ENCODE results near the gene GTF3C5.

The GTF3C5 gene

GRCh38 chr9:133098104-133098754, 67.4 kb downstream of the GTF3C5 start:
- no peak for FAIRE-seq

DNA sequence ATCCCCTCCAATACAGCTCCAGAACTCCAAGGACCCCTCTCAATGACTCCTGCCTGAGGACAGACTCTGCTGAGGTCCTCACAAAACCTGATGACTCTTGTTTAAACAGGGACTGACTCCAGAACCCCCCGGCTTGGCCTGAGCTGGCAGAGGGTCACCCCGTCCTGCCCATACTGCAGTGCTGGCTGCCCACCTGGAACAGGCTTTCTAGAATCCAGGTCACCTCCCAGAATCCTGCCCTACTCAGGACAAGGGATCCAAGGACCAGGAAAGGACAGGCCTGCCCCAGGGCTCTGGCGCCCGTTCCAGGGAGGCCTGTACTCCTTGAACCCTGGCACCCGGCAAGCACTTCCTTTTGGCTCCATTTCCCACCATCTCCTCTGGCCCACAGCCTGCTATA, 68.1 kb downstream of the GTF3C5 start:
- no peak for FAIRE-seq

DNA sequence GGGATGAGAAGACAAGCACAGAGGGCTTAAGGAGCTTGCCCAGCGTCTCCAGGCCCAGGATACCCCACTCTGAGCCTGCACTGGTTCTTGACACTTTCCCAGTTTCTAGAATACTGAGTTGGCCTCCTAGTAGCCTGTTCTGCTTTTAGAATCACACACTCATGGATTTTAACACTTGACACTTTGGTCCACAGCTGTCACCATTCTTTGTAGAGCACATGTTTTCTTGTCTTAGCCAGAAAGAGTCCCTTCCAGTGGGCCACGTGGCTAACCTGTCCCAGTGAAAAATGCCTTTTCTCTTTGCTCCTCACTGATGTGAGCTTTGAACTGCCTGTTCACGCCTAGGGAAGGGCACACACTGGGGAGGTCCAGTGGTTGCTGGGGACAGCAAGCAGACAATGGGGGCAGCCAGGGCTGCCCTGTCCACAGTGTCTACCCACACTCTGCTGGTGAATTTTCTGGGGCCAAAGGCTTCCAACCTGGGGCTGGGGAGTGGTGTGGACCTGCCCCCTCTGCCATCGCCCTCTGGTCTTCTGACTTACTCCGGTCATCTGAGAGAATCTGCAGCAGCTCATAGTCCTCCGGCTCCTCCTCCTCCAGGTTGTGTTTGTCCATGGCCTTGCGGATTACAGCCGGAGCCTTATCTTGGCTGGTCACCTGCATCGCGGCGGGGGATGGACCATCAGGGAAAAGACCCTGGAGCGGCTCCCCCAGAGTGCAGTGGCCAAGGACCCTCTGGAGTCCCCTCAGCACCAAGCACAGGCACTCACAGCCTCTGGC, 69.1 kb downstream of the GTF3C5 start:
- FAIRE-seq, result no peak

DNA sequence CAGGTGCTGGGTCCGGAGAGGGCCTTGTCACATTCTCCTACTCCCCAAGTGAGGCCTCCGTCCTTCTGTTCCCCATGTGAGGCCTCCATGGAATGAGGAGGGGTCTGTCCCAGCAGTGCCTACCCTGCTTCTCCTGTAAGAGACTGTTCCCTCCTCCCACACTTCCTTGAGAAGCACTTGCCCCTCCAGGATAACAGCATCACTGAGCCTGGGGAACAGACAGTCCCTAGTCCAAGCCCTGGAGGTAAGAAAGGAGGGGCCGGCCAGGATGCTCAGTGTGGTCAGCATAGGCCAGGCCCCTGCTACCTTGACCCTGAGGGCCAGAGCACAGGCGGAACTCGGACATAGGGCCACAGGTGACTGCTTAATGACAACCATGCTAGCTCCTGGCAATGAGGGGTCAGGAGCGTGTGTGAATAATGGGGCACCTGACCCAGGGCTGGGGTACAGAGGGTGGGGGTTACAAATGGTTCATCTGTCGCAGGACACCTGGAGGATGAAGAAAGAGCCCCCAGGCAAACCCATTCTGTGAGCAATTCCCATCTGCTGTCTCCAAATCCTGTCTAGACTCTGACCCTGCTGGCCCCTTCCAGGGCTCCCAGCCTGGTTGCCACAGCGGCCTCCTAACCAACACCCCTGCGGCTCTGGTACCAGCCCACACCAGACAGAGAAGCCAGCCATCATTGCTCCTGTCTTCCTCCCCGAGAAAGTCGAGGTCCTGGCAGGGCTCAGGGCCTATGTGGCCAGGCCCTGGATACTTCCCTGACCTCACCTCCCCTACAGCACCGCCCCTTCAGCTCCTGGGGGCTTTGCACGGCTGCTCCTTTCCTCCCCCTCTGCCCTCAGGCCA, 69.9 kb downstream of the GTF3C5 start:
- no peak for FAIRE-seq

DNA sequence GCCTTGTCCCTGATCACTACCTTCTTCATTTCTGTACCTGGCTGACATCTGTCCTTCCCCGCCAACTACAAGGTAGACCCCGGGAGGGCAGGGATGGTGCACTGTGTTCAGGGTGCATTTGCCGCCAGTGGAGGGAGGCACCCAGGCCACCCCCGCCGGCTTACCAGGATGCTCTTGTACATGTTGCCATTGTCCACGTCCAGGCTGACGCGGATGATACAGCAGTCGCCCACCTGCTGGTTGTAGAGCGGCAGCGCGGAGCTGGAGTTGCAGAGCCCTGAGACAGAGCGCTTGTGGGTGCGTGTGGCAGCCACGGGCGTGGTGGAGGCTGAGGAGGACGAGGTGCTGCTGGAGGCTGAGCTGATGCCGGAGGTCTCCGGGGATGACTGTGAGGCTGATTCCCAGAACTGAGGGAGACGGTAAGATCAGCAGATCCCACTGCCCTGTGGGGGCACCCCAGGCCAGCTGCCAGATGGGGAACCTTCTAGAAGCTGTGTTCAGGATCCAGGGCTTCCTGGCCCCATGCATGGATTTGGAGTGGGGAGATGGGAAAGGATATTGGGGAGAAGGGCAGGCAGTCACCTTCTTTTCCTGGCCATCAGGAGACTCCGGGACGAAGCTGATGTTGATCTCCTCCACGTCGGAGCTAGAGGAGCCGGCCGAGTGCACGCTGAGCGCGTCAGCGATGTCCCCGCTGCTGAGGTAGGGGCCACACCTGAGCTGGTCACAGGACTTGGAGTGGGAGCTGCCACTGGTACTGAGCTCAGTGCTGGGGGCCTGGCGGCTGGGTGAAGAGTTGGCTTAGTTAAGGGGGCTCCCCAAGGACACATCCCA, 70.8 kb downstream of the GTF3C5 start:
- FAIRE-seq, result no peak

DNA sequence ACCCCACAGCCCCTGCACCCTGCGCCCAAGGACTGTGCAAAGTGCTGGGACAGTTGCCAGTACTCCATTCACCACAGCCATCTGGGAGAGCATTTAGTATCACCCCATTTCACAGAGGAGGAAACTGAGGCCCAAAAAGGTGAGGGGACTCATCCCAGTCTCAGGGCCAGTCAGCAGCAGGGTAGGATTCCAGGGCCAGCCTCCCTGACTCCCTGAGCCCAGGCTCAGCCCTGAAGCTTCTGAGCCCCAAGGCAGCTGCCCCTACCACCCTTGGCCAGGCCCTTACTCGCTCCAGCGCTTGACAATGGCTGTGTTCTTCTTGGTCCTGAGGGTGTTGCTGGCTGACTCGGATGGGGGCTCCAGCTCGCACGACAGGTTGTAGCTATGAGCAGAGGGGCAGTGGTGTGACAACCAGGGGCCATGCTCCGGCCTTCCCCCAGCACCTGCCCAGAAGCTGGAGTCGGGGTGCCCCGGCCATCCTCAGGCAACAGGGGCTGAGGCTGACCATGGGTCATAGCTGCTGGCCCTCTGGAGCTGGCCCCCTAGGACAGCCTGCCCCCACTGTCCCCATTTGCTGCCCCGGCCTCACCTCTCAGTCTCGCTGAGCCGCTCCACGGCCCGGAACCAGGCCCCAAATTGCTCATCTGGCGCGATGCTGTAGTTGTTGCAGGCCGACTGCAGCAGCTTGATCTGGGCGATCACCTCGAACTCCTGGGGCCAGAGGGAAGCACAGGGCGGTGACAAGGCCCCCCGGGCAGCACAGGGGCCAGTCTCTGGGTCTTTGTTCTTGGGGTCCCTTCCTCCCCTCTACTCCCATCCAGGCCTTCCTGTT, 71.6 kb downstream of the GTF3C5 start:
- FAIRE-seq, result no peak

DNA sequence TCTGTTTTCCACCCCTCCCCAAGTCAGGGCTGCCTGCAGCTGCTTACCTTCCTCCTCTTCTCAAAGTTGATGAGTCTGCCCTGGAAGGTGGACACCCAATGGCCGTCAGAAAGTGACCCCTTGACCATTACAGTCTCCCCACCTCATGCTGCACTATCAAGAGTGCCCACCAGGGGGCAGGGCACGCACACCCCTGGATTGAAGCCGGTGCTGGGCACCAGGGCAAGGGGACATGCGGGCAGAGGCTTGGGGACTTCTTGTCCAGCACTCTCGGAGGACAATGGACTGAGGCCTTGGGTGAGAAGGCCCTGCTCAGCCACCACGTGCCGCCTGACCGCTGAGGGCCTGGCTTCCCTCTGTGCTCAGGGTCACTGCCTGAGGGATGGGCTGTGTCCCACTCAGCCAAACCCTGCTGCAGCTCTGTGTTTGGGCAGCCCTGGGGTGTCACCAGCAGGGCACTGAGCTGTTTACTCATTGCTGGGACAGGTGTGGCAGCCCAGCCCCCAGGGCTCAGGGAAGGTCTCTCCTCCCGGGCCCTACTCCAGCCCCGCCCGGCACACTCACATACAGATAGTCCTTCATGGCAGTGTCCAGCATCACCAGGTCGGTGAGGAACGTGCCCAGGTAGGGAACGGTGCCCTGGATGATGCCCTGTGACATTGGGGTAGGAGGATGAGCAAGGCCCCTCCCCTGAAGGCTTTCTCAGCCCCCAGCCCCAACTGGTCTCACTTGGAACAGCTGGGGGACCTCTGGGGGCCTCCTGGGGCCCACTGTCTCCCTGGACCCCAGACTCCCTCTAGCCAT, 72.6 kb downstream of the GTF3C5 start:
- FAIRE-seq, result no peak

- no peak for FAIRE-seq
Observed at GRCh38 chr9:133103987-133104505, 73.2 kb downstream of the GTF3C5 start.

GRCh38 chr9:133104718-133105460, 74.1 kb downstream of the GTF3C5 start:
- FAIRE-seq, result no peak

- no peak for FAIRE-seq
Observed at GRCh38 chr9:133105461-133105770, 74.6 kb downstream of the GTF3C5 start.

GRCh38 chr9:133106511-133107244, 75.9 kb downstream of the GTF3C5 start:
- FAIRE-seq, result no peak

- FAIRE-seq, result no peak
Observed at GRCh38 chr9:133107245-133107722, 76.5 kb downstream of the GTF3C5 start.
